Activated CD8-positive, alpha-beta memory T cell treated with anti-CD3 and anti-CD28 coated beads, Interleukin-2, amount 10 ng/mL, durations not matched to agents 7 days and 5 days (primary cell): ENCODE measurements around the gene OR2V2. TPM values are rescaled to one million over a fixed set of nuclear protein-coding genes. Genes with fewer than 3 reads are reported as not detected.
"Not testable (repeated sequence)": the region's sequence is repeated elsewhere in the genome, so short reads cannot be mapped to it uniquely, and the experiment has no call there.

Experiments used
- ATAC-seq: fragments of 150-1000 bp; cut with Tn5 transposase; one replicate; pipeline ENCODE4 v1.10.0; 2021; ENCODE audit warnings: moderate library complexity
- CTCF ChIA-PET: fragments of 350-600 bp; sonication (Branson Sonifier 250); formaldehyde crosslinking; loops from one replicate; lab custom pipeline; 2021; ENCODE audit warnings: antibody characterized with exemption; lab: Charles Lee
- DNase-seq: peaks from one replicate; pipeline ENCODE4 v3.0.0-alpha.2; 2020
- H3K27ac Mint-ChIP-seq: one replicate; pipeline ENCODE4 v1.8.0; 2021; ENCODE audit warnings: mild to moderate bottlenecking, mixed read lengths
- H3K27me3 Mint-ChIP-seq: one replicate; pipeline ENCODE4 v1.8.0; 2021; ENCODE audit warnings: mixed read lengths
- H3K36me3 Mint-ChIP-seq: one replicate; pipeline ENCODE4 v1.8.0; 2021; ENCODE audit warnings: mild to moderate bottlenecking, mixed read lengths
- H3K4me1 Mint-ChIP-seq: one replicate; pipeline ENCODE4 v1.8.0; 2021; ENCODE audit warnings: mixed read lengths
- H3K4me3 Mint-ChIP-seq: one replicate; pipeline ENCODE4 v1.8.0; 2021; ENCODE audit warnings: mild to moderate bottlenecking, moderate library complexity, mixed read lengths
- H3K9me3 Mint-ChIP-seq: one replicate; pipeline ENCODE4 v1.8.0; 2022; ENCODE audit warnings: low read depth, mixed read lengths
- total RNA-seq, 2 experiments: library from RNA; stranded (reverse); gene quantifications; one replicate each; pipeline ENCODE4 v1.2.3, GENCODE V29; 2021

Gene OR2V2
- total RNA-seq, 2 experiments from 2014 or later = not detected

DNA sequence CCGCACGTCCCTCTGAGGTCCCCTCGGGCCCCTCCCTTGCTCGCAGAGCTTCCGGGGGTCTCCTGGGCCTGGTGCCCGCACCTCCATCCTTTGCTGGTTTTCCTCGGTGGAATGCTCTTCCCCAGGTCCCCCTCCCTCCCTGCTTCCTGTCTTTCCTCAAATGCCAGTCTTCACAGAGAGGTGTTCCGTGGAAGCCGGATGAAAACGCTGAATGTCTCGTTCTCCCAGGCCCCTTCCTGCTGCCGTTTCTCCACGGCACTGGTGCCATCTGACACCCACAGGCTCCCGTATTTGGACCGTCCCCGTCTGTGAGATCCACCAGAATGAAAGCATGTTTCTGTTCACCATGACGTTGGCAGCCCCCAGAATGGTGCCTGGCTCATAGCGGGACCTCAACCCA is 20.5 kb upstream of the OR2V2 start:
- Mint-ChIP-seq H3K27me3 (peaks cover 36% of the 10 kb centered on the region), H3K9me3 (no peaks in the 10 kb centered on the region), H3K4me3 (no peak overlapping the region), H3K36me3 (no peaks in the 10 kb centered on the region), H3K27ac (no peak overlapping the region), H3K4me1 (no peaks in the 10 kb centered on the region)
- DNase-seq (no peak), ATAC-seq (no peak)
- CTCF ChIA-PET = no interaction called here

DNA sequence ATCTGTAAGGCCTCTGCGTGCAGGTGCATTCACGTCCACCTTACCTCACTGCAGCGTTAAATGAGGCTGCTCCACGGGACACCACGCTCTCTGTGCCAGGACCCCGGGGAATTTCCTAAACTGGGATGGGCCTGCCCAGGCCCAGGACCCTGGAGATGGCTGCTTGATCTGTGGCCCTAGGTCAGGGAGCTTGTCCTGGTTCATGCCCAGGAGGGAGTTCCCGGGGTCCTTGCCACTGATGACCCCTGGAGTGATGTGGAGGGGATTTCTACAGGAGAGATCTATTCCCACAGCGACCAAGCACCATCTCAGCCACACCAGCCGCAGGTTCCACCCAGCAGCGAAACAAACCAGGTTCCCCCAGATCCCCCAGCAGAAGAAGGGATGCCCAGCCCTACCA is 19.9 kb upstream of the OR2V2 start:
- H3K4me3 Mint-ChIP-seq = no peak overlapping the region
- DNase-seq = no peak
- no peaks in the 10 kb centered on the region for H3K4me1 Mint-ChIP-seq
- H3K9me3 Mint-ChIP-seq = no peaks in the 10 kb centered on the region
- no peak overlapping the region for H3K27ac Mint-ChIP-seq
- ATAC-seq = no peak
- H3K27me3 Mint-ChIP-seq = peaks cover 36% of the 10 kb centered on the region
- CTCF ChIA-PET = no interaction called here
- no peaks in the 10 kb centered on the region for H3K36me3 Mint-ChIP-seq

DNA sequence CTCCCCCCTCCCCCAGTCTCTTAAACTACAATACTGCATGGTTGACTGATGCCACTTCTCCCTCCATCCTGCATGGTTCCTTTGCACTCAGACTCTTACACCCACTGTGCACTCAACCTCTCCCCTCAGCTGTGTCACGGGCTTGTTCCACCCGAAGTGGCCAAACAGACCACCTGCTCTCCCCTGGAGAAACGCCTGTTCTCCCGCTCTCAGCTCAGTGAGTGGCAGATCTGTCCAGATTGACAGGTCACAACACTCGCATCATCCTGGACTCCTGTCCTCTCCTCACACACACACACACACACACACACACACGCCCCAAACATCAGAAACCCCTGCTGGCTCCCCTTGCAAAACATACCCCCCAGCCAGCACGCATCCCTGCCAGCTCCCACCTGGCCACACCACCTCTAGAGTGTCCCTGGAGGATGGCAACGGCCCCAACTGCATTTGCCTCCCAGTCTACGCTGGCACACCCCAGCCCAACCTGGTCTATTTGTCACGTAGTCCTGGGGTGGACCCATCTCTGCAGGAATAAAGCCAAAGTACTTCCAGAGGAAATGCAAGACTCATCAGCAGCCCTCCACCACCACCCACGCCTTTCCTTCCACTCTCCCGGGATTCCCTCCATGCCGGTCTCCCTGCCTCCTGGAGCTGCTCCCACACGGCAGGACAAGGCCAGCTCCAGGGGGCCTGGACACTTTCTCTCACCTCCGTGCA is 19.3 kb upstream of the OR2V2 start:
- Mint-ChIP-seq H3K9me3 (no peaks in the 10 kb centered on the region), H3K27ac (no peak overlapping the region), H3K4me3 (no peak overlapping the region), H3K4me1 (no peaks in the 10 kb centered on the region), H3K36me3 (no peaks in the 10 kb centered on the region), H3K27me3 (peaks cover 34% of the 10 kb centered on the region)
- no peak for ATAC-seq
- CTCF ChIA-PET = no interaction called here
- no peak for DNase-seq

DNA sequence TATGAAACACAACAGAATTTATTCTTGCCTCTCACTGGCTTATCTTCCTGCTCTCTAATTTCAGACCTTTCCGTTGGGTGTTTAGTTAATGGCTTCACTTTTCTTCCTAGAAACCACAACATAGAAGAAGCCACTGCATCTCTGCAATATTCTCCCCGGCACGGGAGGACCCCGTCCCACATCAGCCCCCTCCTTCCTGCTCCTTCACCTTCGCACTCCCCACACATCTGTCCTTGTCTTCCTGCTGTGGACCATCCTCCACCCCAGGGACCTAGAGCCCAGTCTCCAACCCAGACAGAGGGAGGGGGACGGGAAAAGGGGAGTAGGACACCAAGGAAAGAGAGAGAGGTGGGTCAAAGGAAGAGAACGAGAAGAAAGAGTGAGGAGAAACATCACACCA is 17.8 kb upstream of the OR2V2 start:
- CTCF ChIA-PET = no interaction called here
- Mint-ChIP-seq H3K4me1 (no peaks in the 10 kb centered on the region), H3K27me3 (peaks cover 38% of the 10 kb centered on the region), H3K36me3 (peaks cover 2% of the 10 kb centered on the region), H3K4me3 (no peak overlapping the region), H3K9me3 (no peaks in the 10 kb centered on the region), H3K27ac (no peak overlapping the region)
- no peak for ATAC-seq
- no peak for DNase-seq

DNA sequence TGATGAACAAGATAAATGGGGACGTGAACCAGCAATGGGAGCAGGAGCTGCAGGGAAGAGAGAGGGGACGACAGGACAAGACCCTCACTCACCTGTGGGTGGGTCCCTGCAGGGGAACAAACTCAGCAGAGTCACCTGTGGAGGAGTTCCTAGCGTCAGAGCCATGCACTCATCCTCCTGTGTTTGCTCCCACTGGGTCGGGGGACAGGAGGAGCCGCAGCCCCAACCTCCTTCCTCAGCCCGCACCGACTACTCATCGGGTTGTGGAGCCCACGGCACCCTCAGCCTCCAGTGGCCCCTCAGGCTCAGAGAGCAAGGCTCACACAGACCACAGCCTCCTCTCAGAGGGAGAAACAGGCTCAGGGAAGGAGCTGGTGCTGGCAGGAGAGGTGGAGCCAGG is 17.3 kb upstream of the OR2V2 start:
- peaks cover 40% of the 10 kb centered on the region for H3K27me3 Mint-ChIP-seq
- DNase-seq, CTCF ChIA-PET, H3K27ac Mint-ChIP-seq, ATAC-seq, H3K4me3 Mint-ChIP-seq, H3K36me3 Mint-ChIP-seq, H3K4me1 Mint-ChIP-seq, H3K9me3 Mint-ChIP-seq: not testable (repeated sequence)

DNA sequence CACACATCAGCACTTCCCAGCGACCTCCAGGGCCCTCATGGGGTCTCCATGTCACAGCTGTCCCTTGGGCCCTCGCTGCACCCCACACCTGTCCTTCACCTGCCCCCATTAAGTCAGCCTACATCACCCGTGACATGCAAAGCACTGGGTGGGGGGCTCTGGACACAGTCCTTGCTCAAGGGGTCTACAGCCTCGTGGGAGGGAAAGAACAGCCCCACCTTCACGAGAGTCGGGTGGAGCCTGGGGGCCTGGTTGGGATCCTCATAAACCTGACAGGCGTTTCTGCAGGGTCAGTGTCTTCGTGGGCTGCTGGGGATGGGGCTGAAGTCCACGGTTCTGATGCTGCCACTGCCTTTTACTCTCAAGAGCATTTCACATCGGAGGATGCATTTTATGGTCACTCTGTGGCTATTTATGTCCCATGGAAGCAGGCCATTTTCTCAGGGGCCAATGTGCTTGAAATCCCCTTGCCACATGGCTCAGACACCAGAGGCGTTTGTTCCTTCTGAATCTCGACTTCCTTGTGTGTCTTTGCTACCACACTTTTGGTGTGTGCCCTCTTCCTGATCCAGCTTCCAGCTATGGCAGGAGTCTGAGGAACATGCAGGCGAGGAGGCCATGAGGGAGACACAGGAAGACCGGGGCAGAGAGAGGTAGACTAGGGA is 16.4 kb upstream of the OR2V2 start, which contains the start of gene OR2V1:
TSS of gene OR2V1 (minus strand) at position 338 of the 665 bp plus-strand sequence. CDS start 5,865 bp downstream, outside the sequence.
- CTCF ChIA-PET = no interaction called here

DNA sequence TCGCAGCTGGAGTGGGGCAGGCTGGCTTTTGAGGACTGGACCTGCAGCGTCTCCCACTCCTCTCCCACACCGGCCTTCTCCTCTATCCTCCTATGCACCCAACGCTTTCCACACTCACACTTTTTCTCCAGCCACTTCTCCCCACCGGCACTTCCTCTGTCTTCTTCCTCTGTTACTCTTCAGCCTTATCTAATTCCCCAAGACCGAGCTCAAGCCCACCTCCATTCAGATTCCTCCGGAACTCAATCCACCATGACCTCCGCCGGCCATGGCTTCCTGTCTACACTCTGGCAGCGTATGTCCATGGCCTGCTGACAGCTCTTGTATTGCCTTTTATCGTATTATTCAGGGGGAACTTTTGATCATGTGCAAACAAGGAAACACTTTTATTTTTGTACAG is 15.9 kb upstream of the OR2V2 start:
- Mint-ChIP-seq H3K9me3 (no peaks in the 10 kb centered on the region), H3K4me3 (no peak overlapping the region), H3K4me1 (no peaks in the 10 kb centered on the region), H3K27me3 (peaks cover 42% of the 10 kb centered on the region), H3K36me3 (peaks cover 2% of the 10 kb centered on the region), H3K27ac (no peak overlapping the region)
- ATAC-seq (no peak), DNase-seq (no peak)
- CTCF ChIA-PET = no interaction called here

More for the DNA sequence above, 16.4 kb upstream of the OR2V2 start, which contains the start of gene OR2V1:
- DNase-seq (no peak), ATAC-seq (no peak)
- no peak within 1 kb of the TSS for H3K4me3 Mint-ChIP-seq
- H3K27me3 Mint-ChIP-seq = peaks cover 45% of the 10 kb centered on the region
- H3K36me3 Mint-ChIP-seq = peaks cover 2% of the 10 kb centered on the region
- H3K27ac Mint-ChIP-seq = no peak within 1 kb of the TSS
- H3K4me1 Mint-ChIP-seq = no peaks in the 10 kb centered on the region
- no peaks in the 10 kb centered on the region for H3K9me3 Mint-ChIP-seq

DNA sequence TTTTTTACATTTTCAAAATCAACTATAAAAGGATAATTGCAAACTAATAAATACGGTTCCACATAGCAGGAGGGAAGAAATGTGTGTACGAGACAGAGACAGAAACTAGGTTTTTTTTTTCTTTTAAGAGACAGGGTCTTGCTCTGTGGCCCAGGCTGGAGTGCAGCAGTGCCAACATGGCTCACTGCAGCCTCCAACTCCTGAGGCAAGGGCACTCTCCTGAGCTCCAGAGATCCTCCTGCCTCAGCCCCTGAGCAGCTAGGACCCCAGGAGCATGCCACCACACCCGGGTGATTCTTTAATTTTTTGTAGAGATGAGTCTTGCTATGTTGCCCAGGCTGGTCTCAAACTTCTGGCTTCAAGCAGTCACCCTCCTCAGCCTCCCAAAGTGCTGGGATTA is 14.3 kb upstream of the OR2V2 start:
- Mint-ChIP-seq H3K4me3 (no peak overlapping the region), H3K27me3 (peaks cover 39% of the 10 kb centered on the region), H3K36me3 (peaks cover 2% of the 10 kb centered on the region), H3K4me1 (no peaks in the 10 kb centered on the region), H3K9me3 (no peaks in the 10 kb centered on the region), H3K27ac (no peak overlapping the region)
- ATAC-seq (no peak), DNase-seq (no peak)
- CTCF ChIA-PET = no interaction called here

DNA sequence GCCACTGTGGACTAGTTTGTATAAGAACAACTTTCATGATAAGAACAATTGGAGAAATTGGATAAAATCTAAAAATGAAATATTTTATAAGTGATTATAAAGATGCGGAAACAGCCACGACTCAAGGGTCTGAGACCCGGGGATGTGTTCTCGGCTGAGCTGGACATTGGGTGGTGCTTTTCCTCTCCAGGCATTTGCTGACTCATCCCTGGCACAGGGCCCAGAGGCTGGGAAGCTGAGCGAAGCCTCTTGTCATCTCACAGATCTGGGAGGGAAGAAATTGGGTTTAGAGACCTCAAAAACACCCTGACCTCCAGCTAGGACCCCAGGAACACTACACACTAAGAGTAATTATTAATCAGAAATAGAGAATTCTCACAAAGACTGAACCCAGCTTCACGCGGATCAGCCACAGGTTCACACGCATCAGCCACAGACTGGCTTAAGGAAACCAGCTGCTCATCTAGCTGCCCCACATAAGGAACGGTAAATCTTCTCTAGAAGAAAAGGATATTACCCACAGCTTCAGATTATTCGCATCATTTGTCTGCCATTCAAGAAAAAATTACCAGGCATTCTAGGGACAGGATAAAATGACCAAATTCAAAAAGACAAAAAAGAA is 13.7 kb upstream of the OR2V2 start:
- CTCF ChIA-PET = no interaction called here
- Mint-ChIP-seq H3K4me3 (no peak overlapping the region), H3K4me1 (no peaks in the 10 kb centered on the region), H3K27me3 (peaks cover 36% of the 10 kb centered on the region), H3K36me3 (peaks cover 2% of the 10 kb centered on the region), H3K9me3 (no peaks in the 10 kb centered on the region), H3K27ac (no peak overlapping the region)
- DNase-seq (no peak), ATAC-seq (no peak)

DNA sequence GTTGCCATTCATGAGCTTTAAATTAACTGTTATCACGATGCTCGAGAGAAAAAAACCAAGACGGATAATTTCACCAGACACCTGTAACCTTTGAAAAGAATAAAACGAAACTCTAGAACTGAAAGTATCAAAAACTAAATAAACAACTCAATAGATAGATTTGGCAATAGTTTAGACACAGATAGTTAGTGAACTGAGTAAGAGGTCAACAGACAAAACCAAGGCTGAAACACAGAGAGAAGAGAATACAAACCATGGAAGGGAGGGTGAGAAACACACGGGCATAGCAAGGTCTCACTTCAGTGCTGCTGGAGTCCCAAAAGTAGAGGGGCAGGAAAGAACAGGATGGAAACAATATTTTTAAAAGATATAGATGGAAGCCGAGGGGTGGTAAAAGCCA is 13.1 kb upstream of the OR2V2 start:
- no peaks in the 10 kb centered on the region for H3K4me1 Mint-ChIP-seq
- CTCF ChIA-PET = no interaction called here
- H3K9me3 Mint-ChIP-seq = no peaks in the 10 kb centered on the region
- ATAC-seq = no peak
- no peak for DNase-seq
- no peak overlapping the region for H3K4me3 Mint-ChIP-seq
- H3K36me3 Mint-ChIP-seq = peaks cover 2% of the 10 kb centered on the region
- H3K27me3 Mint-ChIP-seq = peaks cover 35% of the 10 kb centered on the region
- no peak overlapping the region for H3K27ac Mint-ChIP-seq

DNA sequence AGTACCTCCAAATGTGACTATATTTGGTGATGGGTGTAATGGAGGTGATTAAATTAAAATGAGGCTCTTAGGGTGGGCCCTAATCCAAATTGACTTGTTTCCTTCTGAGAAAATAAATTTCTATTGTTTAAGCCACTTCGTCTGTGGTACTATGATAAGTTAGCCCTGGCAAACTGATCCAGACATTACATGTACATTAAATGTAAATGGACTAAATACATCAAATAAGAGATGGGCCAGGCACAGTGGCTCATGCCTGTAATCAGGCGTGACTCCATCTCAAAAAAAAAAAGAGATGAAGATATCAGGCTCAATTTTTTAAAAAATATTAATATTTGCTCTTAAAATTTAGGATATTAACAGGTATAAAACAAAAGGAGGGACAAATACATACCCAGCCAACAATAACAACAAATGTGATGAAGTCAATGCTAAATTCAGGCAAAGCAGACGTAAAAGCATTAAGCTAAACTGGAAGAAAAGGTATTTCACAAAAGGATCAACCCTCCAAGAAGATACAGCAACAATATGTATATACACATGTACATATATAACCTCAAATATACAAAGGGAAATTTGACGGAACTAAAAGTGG is 10.9 kb upstream of the OR2V2 start:
- Mint-ChIP-seq H3K4me3 (no peak overlapping the region), H3K36me3 (peaks cover 2% of the 10 kb centered on the region), H3K4me1 (no peaks in the 10 kb centered on the region), H3K27ac (no peak overlapping the region), H3K9me3 (no peaks in the 10 kb centered on the region), H3K27me3 (peaks cover 36% of the 10 kb centered on the region)
- ATAC-seq (no peak), DNase-seq (no peak)
- CTCF ChIA-PET = no interaction called here

DNA sequence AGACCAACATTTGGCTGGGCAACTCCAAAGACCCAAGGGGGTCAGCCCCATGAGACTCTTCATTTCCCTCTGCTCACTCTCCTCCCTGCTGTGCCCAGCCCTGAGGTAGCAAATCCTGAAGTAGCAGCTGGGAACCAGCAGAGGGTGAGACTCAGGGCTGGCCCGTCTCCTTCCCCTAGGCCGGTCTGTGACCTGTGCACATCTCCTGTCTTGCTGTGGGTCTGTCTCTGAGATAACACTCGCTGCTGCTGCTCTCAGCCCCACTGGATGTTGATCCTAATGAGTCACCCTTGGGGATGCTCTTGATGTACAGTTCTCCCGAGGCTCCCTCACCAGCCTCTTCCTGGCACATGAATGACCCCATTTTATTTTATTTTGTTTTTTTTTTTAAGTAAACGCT is 9.1 kb upstream of the OR2V2 start:
- Mint-ChIP-seq H3K4me1 (no peaks in the 10 kb centered on the region), H3K27ac (no peak overlapping the region)

DNA sequence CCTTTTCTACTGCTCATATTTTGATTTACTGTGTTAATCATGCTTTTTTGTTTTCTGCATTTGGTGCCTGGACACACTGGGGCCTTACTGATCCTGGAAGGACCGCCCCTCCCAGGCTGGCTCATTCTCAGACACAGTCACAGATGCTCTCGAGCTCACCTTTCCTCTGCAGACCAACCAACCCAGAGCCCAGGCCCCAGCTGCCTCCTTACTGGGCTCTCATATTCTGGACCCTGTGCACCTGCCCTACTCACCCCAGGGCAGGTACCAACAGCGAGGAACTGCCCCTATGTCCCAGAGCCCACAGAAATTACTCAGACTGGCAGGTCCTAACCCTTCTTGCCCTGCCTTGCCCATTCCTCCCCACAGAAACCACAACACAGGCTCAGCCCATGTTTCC is 6.6 kb upstream of the OR2V2 start:
- Mint-ChIP-seq H3K27ac (no peak overlapping the region), H3K4me1 (no peaks in the 10 kb centered on the region), H3K4me3 (no peak overlapping the region), H3K36me3 (no peaks in the 10 kb centered on the region), H3K9me3 (no peaks in the 10 kb centered on the region), H3K27me3 (peaks cover 23% of the 10 kb centered on the region)
- DNase-seq (no peak), ATAC-seq (no peak)
- CTCF ChIA-PET = no interaction called here

More for the DNA sequence above, 9.1 kb upstream of the OR2V2 start:
- Mint-ChIP-seq H3K4me3 (no peak overlapping the region), H3K36me3 (peaks cover 2% of the 10 kb centered on the region), H3K27me3 (peaks cover 27% of the 10 kb centered on the region), H3K9me3 (no peaks in the 10 kb centered on the region)
- DNase-seq = no peak
- CTCF ChIA-PET = interaction anchor here (0.6 to 1.4 kb wide), 2 partner anchors 9 to 965 kb away, joined by 4 read pairs; partner anchors contain the start of gene OR2V2
- no peak for ATAC-seq
